CD4-positive, alpha-beta T cell (primary cell): ENCODE data around the gene SPOPL. TPM values are rescaled to one million over a fixed set of nuclear protein-coding genes. Genes with fewer than 3 reads are reported as not detected.
"Not testable (repeated sequence)": the region's sequence is repeated elsewhere in the genome, so short reads cannot be mapped to it uniquely, and the experiment has no call there.

Experiments
- ATAC-seq: fragments of 200-7000 bp; cut with Tn5 transposase; one replicate; pipeline ENCODE4 v1.10.0; 2022; ENCODE audit warnings: mild to moderate bottlenecking; ENCODE audit not compliant: poor library complexity
- CTCF ChIA-PET: fragments of 350-600 bp; sonication (Branson Sonifier 250); formaldehyde crosslinking; loops from one replicate; lab custom pipeline; 2021; ENCODE audit warnings: antibody characterized with exemption, inconsistent platforms; lab: Charles Lee
- POLR2A ChIA-PET: fragments of 350-600 bp; sonication (Branson Sonifier 250); formaldehyde crosslinking; loops from one replicate; lab custom pipeline; 2021; ENCODE audit warnings: antibody characterized with exemption, inconsistent platforms; lab: Charles Lee
- DNase-seq, 14 experiments: peaks; one replicate each; pipeline ENCODE4 v3.0.0-alpha.2; 2013 to 2020; ENCODE audit warnings: mixed read lengths in 2 of 14
- H3K27ac ChIP-seq, 2 donors: one replicate each; pipeline versions ENCODE4 v1.5.1 to v1.7.0; 2013; ENCODE audit warnings: low read length in 2 of 2, low read depth in 1 of 2, mild to moderate bottlenecking in 1 of 2
- H3K27me3 ChIP-seq, 2 experiments: 1 replicate in 1 of 2; 2 replicates in 1 of 2; pipeline versions ENCODE4 v1.6.1 to v1.7.0; 2013; ENCODE audit warnings: low read length in 2 of 2, control low read depth in 1 of 2, mild to moderate bottlenecking in 1 of 2, moderate library complexity in 1 of 2; ENCODE audit not compliant: insufficient read depth in 2 of 2, control insufficient read depth in 1 of 2
- H3K36me3 ChIP-seq: one replicate; pipeline ENCODE4 v1.6.1; 2013; ENCODE audit warnings: low read length, control low read depth; ENCODE audit not compliant: insufficient read depth
- H3K4me1 ChIP-seq: one replicate; pipeline ENCODE4 v1.6.1; 2013; ENCODE audit warnings: low read length, control low read depth; ENCODE audit not compliant: insufficient read depth
- H3K4me3 ChIP-seq: one replicate; pipeline ENCODE4 v1.5.1; 2013; ENCODE audit warnings: mild to moderate bottlenecking, low read length, moderate library complexity
- H3K9me3 ChIP-seq, 2 experiments: 1 replicate in 1 of 2; 2 replicates in 1 of 2; pipeline versions ENCODE4 v1.6.1 to v1.7.0; 2013; ENCODE audit warnings: low read length in 2 of 2, mild to moderate bottlenecking in 2 of 2, control low read depth in 1 of 2, moderate library complexity in 1 of 2; ENCODE audit not compliant: control insufficient read depth in 1 of 2, insufficient read depth in 1 of 2
- H3K27ac Mint-ChIP-seq: one replicate; pipeline ENCODE4 v1.8.0; 2020; ENCODE audit warnings: mixed read lengths
- H3K27me3 Mint-ChIP-seq: one replicate; pipeline ENCODE4 v1.8.0; 2021; ENCODE audit warnings: mixed read lengths
- H3K36me3 Mint-ChIP-seq: one replicate; pipeline ENCODE4 v1.8.0; 2021; ENCODE audit warnings: low read depth, mixed read lengths
- H3K4me1 Mint-ChIP-seq: one replicate; pipeline ENCODE4 v1.8.0; 2021; ENCODE audit warnings: low read depth, mixed read lengths
- H3K4me3 Mint-ChIP-seq: one replicate; pipeline ENCODE4 v1.8.0; 2020; ENCODE audit warnings: mild to moderate bottlenecking, mixed read lengths
- H3K9me3 Mint-ChIP-seq: one replicate; pipeline ENCODE4 v1.8.0; 2020; ENCODE audit warnings: mixed read lengths
- CTCF ChIP-seq: fragments of 200-600 bp; IDR thresholded peaks from one replicate; pipeline ENCODE4 v1.8.0; 2022; ENCODE audit warnings: antibody characterized with exemption, mild to moderate bottlenecking
- intact Hi-C, 2 experiments: fragments of 100-400 bp; cut with DNase I in 1 of 2; cut with micrococcal nuclease in 1 of 2; formaldehyde crosslinking; loops; one replicate each; pipeline versions ENCODE4 v1.15.1 to v1.9.0; 2023 to 2025; cut with DNase I, micrococcal nuclease
- total RNA-seq, 174 experiments: library from RNA in 2 of 174; stranded (reverse) in 2 of 174; gene quantifications; one replicate each; pipeline ENCODE4 v1.2.3 and lab custom pipeline; 2021 to 2026

The SPOPL gene
- total RNA-seq, 2 experiments from 2014 or later, result 12.0 to 13.2 TPM

GRCh38 chr2:138522556-138522955, 21.0 kb downstream of the SPOPL start:
- ChIA-PET POLR2A (no interaction called here), CTCF (no interaction called here)
- no peak overlapping the region for H3K27ac Mint-ChIP-seq
- peaks cover 31% of the 10 kb centered on the region for H3K4me1 Mint-ChIP-seq
- no peak overlapping the region for H3K4me3 Mint-ChIP-seq
- Histone ChIP-seq H3K36me3 (no peaks in the 10 kb centered on the region), H3K9me3 (peaks cover 7 to 8% of the 10 kb centered on the region in 2 experiments), H3K4me3 (no peak overlapping the region), H3K27me3 (no peaks in the 10 kb centered on the region), H3K4me1 (no peaks in the 10 kb centered on the region), H3K27ac (no peak overlapping the region)
- H3K9me3 Mint-ChIP-seq, result peaks cover 6% of the 10 kb centered on the region
- TF ChIP-seq CTCF, result no peak
- DNase-seq, result no peak
- H3K36me3 Mint-ChIP-seq, result peaks cover 48% of the 10 kb centered on the region
- H3K27me3 Mint-ChIP-seq, result no peaks in the 10 kb centered on the region
- ATAC-seq, result no peak
- intact Hi-C loops, result no loop called here

- H3K4me3 ChIP-seq, ATAC-seq, intact Hi-C loops, H3K4me3 Mint-ChIP-seq, H3K9me3 ChIP-seq, H3K9me3 Mint-ChIP-seq, CTCF ChIA-PET, H3K36me3 ChIP-seq, H3K27ac ChIP-seq, POLR2A ChIA-PET, DNase-seq, H3K27me3 Mint-ChIP-seq, H3K4me1 ChIP-seq, H3K27ac Mint-ChIP-seq, H3K27me3 ChIP-seq: not testable (repeated sequence)
- Mint-ChIP-seq H3K36me3 (peaks cover 53% of the 10 kb centered on the region), H3K4me1 (peaks cover 35% of the 10 kb centered on the region)
These were observed 21.6 kb downstream of the SPOPL start for GRCh38 chr2:138523018-138523672.

- H3K27ac ChIP-seq, H3K27ac Mint-ChIP-seq, DNase-seq, H3K27me3 Mint-ChIP-seq, intact Hi-C loops, H3K4me1 ChIP-seq, CTCF ChIA-PET, H3K9me3 ChIP-seq, H3K36me3 ChIP-seq, H3K9me3 Mint-ChIP-seq, H3K4me3 ChIP-seq, ATAC-seq, H3K4me3 Mint-ChIP-seq, POLR2A ChIA-PET, H3K27me3 ChIP-seq: not testable (repeated sequence)
- Mint-ChIP-seq H3K36me3 (peaks cover 57% of the 10 kb centered on the region), H3K4me1 (peaks cover 36% of the 10 kb centered on the region)
These were observed 22.1 kb downstream of the SPOPL start for GRCh38 chr2:138523673-138524042.

GRCh38 chr2:138524353-138524752, 22.8 kb downstream of the SPOPL start:
- H3K9me3 ChIP-seq, H3K4me3 Mint-ChIP-seq, intact Hi-C loops, H3K27ac ChIP-seq, POLR2A ChIA-PET, H3K27me3 ChIP-seq, H3K4me3 ChIP-seq, H3K4me1 ChIP-seq, CTCF ChIA-PET, ATAC-seq, H3K36me3 ChIP-seq, H3K9me3 Mint-ChIP-seq, H3K27ac Mint-ChIP-seq, DNase-seq, H3K27me3 Mint-ChIP-seq: not testable (repeated sequence)
- Mint-ChIP-seq H3K4me1 (peaks cover 41% of the 10 kb centered on the region), H3K36me3 (peaks cover 57% of the 10 kb centered on the region)
